Adipose tissue (tissue), 3 donors: ENCODE measurements around the gene RELN. TPM values are rescaled to one million over a fixed set of nuclear protein-coding genes. Genes with fewer than 3 reads are reported as not detected.
"Not testable (repeated sequence)": the region's sequence is repeated elsewhere in the genome, so short reads cannot be mapped to it uniquely, and the experiment has no call there.

ENCODE experiments used
- H3K27ac ChIP-seq: one replicate; pipeline ENCODE4 v1.5.1; 2013; ENCODE audit warnings: low read depth, low read length
- WGBS, 3 donors: extraction: QIAGEN DNeasy Blood & Tissue Kit; methylation state at CpG; one replicate each; pipeline ENCODE4 v1.1.7; 2013; 5-methylcytosine and 5-hydroxymethylcytosine counted together
- polyA plus RNA-seq, 3 donors: library from polyadenylated mRNA; stranded (reverse); fragments of 200-250 nt; gene quantifications; one replicate each; pipeline ENCODE4 v1.2.3, GENCODE V29; 2013
- donor health status: healthy with polysubstance abuse.
- donor health status: Bipolar disorder and iron deficiency.
- donor health status: healthy.

The RELN gene
- 1 to 10 TPM in 2 of 3 donors, under 1 TPM in 1; 0.59 to 3.8 (median 2.0) TPM for polyA plus RNA-seq

- WGBS, 3 donors, result 1% methylated on average over 33 to 89 of the region's 89 CpGs
- no peak within 1 kb of the TSS for H3K27ac ChIP-seq
These were observed at the start of gene RELN for GRCh38 chr7:103989200-103989784. Gene RELN, minus strand, starts transcription at chr7:103989658. Its CDS starts 302 bp downstream, at chr7:103989356.

GRCh38 chr7:104038136-104038535 is 48.7 kb upstream of the RELN start:
- WGBS, 3 donors, result 72 to 79% (median 74%) methylated on average over 2 of the region's 2 CpGs
- no peak overlapping the region for H3K27ac ChIP-seq

- WGBS, 3 donors, result 64 to 77% (median 73%) methylated on average over 3 of the region's 3 CpGs
- H3K27ac ChIP-seq, result not testable (repeated sequence)
These were observed 47.4 kb upstream of the RELN start for GRCh38 chr7:104036889-104037288.

GRCh38 chr7:104035351-104035750 is 45.9 kb upstream of the RELN start:
- H3K27ac ChIP-seq, result no peak overlapping the region
- 54 to 78% (median 65%) methylated on average over 4 of the region's 4 CpGs for WGBS, 3 donors

GRCh38 chr7:104034679-104035078 is 45.2 kb upstream of the RELN start:
- 90 to 96% (median 95%) methylated on average over 1 of the region's 1 CpG for WGBS, 3 donors
- H3K27ac ChIP-seq, result no peak overlapping the region

GRCh38 chr7:104033837-104034236 is 44.4 kb upstream of the RELN start:
- 78 to 86% (median 81%) methylated on average over 1 of the region's 1 CpG for WGBS, 3 donors
- H3K27ac ChIP-seq, result no peak overlapping the region

GRCh38 chr7:104032486-104032885 is 43.0 kb upstream of the RELN start:
- no peak overlapping the region for H3K27ac ChIP-seq
- 59 to 74% (median 65%) methylated on average over 5 of the region's 5 CpGs for WGBS, 3 donors

- WGBS, 3 donors, result 27 to 85% (median 66%) methylated on average over 2 of the region's 2 CpGs
- no peak overlapping the region for H3K27ac ChIP-seq
These were observed 40.3 kb upstream of the RELN start for GRCh38 chr7:104029765-104030164.

GRCh38 chr7:104024632-104025031 is 35.2 kb upstream of the RELN start:
- H3K27ac ChIP-seq, result no peak overlapping the region
- 65 to 82% (median 80%) methylated on average over 2 of the region's 2 CpGs for WGBS, 3 donors

GRCh38 chr7:104023100-104023499 is 33.6 kb upstream of the RELN start:
- H3K27ac ChIP-seq, result no peak overlapping the region
- WGBS, 3 donors, result 90 to 96% (median 94%) methylated on average over 3 of the region's 3 CpGs

- 79 to 90% (median 87%) methylated on average over 1 of the region's 1 CpG for WGBS, 3 donors
- H3K27ac ChIP-seq, result no peak overlapping the region
These were observed 29.0 kb upstream of the RELN start for GRCh38 chr7:104018425-104018824.

- H3K27ac ChIP-seq, result no peak overlapping the region
- WGBS, 3 donors, result 27 to 86% (median 42%) methylated on average over 2 of the region's 2 CpGs
These were observed 27.5 kb upstream of the RELN start for GRCh38 chr7:104017001-104017400.

- no peak overlapping the region for H3K27ac ChIP-seq
- 0 to 38% (median 29%) methylated on average over 1 of the region's 1 CpG for WGBS, 3 donors
These were observed 23.4 kb upstream of the RELN start for GRCh38 chr7:104012835-104013234.

GRCh38 chr7:104011829-104012228 is 22.4 kb upstream of the RELN start:
- WGBS, 3 donors, result 87 to 92% (median 88%) methylated on average over 2 of the region's 2 CpGs
- no peak overlapping the region for H3K27ac ChIP-seq

- WGBS, 3 donors, result 58 to 62% (median 60%) methylated on average over 5 of the region's 5 CpGs
- no peak overlapping the region for H3K27ac ChIP-seq
These were observed 20.8 kb upstream of the RELN start for GRCh38 chr7:104010052-104010909.

GRCh38 chr7:104008107-104008506 is 18.6 kb upstream of the RELN start:
- no peak overlapping the region for H3K27ac ChIP-seq
- WGBS, 3 donors, result 74 to 90% (median 87%) methylated on average over 4 of the region's 4 CpGs

- no peak overlapping the region for H3K27ac ChIP-seq
- WGBS, 3 donors, result 51 to 83% (median 53%) methylated on average over 3 of the region's 3 CpGs
These were observed 18.2 kb upstream of the RELN start for GRCh38 chr7:104007614-104008013.

GRCh38 chr7:104005197-104005596 is 15.7 kb upstream of the RELN start:
- 84 to 90% (median 84%) methylated on average over 4 of the region's 4 CpGs for WGBS, 3 donors
- H3K27ac ChIP-seq, result no peak overlapping the region

GRCh38 chr7:103996639-103997038 is 7.2 kb upstream of the RELN start:
- no peak overlapping the region for H3K27ac ChIP-seq
- WGBS, 3 donors, result 41 to 64% (median 58%) methylated on average over 2 of the region's 2 CpGs
